ENCODE data around the gene MYCBPAP.

GRCh38 chr17:50559674-50560184 lies 51.5 kb downstream of the MYCBPAP start:
- TF ChIP-seq, protein P1, sequence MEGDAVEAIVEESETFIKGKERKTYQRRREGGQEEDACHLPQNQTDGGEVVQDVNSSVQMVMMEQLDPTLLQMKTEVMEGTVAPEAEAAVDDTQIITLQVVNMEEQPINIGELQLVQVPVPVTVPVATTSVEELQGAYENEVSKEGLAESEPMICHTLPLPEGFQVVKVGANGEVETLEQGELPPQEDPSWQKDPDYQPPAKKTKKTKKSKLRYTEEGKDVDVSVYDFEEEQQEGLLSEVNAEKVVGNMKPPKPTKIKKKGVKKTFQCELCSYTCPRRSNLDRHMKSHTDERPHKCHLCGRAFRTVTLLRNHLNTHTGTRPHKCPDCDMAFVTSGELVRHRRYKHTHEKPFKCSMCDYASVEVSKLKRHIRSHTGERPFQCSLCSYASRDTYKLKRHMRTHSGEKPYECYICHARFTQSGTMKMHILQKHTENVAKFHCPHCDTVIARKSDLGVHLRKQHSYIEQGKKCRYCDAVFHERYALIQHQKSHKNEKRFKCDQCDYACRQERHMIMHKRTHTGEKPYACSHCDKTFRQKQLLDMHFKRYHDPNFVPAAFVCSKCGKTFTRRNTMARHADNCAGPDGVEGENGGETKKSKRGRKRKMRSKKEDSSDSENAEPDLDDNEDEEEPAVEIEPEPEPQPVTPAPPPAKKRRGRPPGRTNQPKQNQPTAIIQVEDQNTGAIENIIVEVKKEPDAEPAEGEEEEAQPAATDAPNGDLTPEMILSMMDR (conservative IDR thresholded peaks at IDR 0.05 in 1 of 2, IDR thresholded peaks at IDR 0.05 in 1 of 2; ENCODE audit: low read depth in 1 of 2, low read length in 2 of 2) = no peak
- TF ChIP-seq EZH2 (IDR thresholded peaks at IDR 0.05; ENCODE audit: low read length, missing control alignments) = peak; percentile 67
